WTC11 (cell line): Measurements from ENCODE around the gene SND1. TPM values are rescaled to one million over a fixed set of nuclear protein-coding genes. Genes with fewer than 3 reads are reported as not detected.
A peak's percentile ranks its signal among the peaks of the same experiment; 100 is the strongest.

Source experiments
- ATAC-seq: fragments of 200-7000 bp; cut with Tn5 transposase; 2 replicates; pipeline ENCODE4 v1.10.0; 2021; ENCODE audit warnings: mild to moderate bottlenecking, moderate library complexity
- CTCF ChIA-PET: fragments of 300-600 bp; sonication (Branson Sonifier 250); formaldehyde crosslinking; loops from one replicate; lab custom pipeline; 2021; ENCODE audit warnings: antibody characterized with exemption; lab: Charles Lee
- POLR2A ChIA-PET: fragments of 350-600 bp; sonication (Branson Sonifier 250); formaldehyde crosslinking; loops from one replicate; lab custom pipeline; 2021; ENCODE audit warnings: antibody characterized with exemption; lab: Charles Lee
- DNase-seq: peaks from one replicate; pipeline ENCODE4 v3.0.0; 2021; ENCODE audit warnings: low spot score
- H3K27ac Mint-ChIP-seq: 2 replicates; pipeline ENCODE4 v1.8.0; 2021; ENCODE audit warnings: mixed read lengths
- H3K27me3 Mint-ChIP-seq: 2 replicates; pipeline ENCODE4 v1.8.0; 2021; ENCODE audit warnings: low read depth, mild to moderate bottlenecking, moderate library complexity, mixed read lengths
- H3K36me3 Mint-ChIP-seq: 2 replicates; pipeline ENCODE4 v1.8.0; 2021; ENCODE audit warnings: mixed read lengths
- H3K4me1 Mint-ChIP-seq: 2 replicates; pipeline ENCODE4 v1.8.0; 2022; ENCODE audit warnings: mixed read lengths
- H3K4me3 Mint-ChIP-seq: 2 replicates; pipeline ENCODE4 v1.8.0; 2021; ENCODE audit warnings: mild to moderate bottlenecking, moderate library complexity, mixed read lengths
- H3K9me3 Mint-ChIP-seq: 2 replicates; pipeline ENCODE4 v1.8.0; 2021; ENCODE audit warnings: mixed read lengths
- AFF4 ChIP-seq: sonication (generic); formaldehyde crosslinking; IDR thresholded peaks from 2 replicates; pipeline ENCODE4 v1.8.1; 2023; ENCODE audit warnings: mild to moderate bottlenecking, missing genetic modification reagents, borderline replicate concordance
- ATF1 ChIP-seq: sonication (generic); formaldehyde crosslinking; IDR thresholded peaks from 2 replicates; pipeline ENCODE4 v1.8.1; 2023; ENCODE audit warnings: mild to moderate bottlenecking, moderate library complexity, missing genetic modification reagents
- CBFB ChIP-seq: sonication (generic); formaldehyde crosslinking; IDR thresholded peaks from 2 replicates; pipeline ENCODE4 v1.8.1; 2022; ENCODE audit warnings: mild to moderate bottlenecking, low read depth, missing genetic modification reagents
- CREB1 ChIP-seq: sonication (generic); formaldehyde crosslinking; IDR thresholded peaks from 2 replicates; pipeline ENCODE4 v1.8.0; 2023; ENCODE audit warnings: mild to moderate bottlenecking, missing genetic modification reagents
- GRHL2 ChIP-seq: fragments of 250-450 bp; sonication (Bioruptor Pico); IDR thresholded peaks from 2 replicates; pipeline ENCODE4 v1.8.0; 2022; ENCODE audit warnings: mild to moderate bottlenecking, moderate library complexity; ENCODE audit not compliant: insufficient replicate concordance, severe bottlenecking
- GTF2I ChIP-seq: fragments of 250-450 bp; sonication (Bioruptor Pico); conservative IDR thresholded peaks from 2 replicates; pipeline ENCODE4 v1.4.0; 2021; ENCODE audit warnings: mild to moderate bottlenecking
- JAZF1 ChIP-seq: fragments of 250-450 bp; sonication (Bioruptor Pico); IDR thresholded peaks from 2 replicates; pipeline ENCODE4 v1.9.0; 2021; ENCODE audit warnings: moderate library complexity, mild to moderate bottlenecking, inconsistent platforms
- JUN ChIP-seq: sonication (generic); formaldehyde crosslinking; IDR thresholded peaks from 2 replicates; pipeline ENCODE4 v1.8.0; 2023; ENCODE audit warnings: mild to moderate bottlenecking, missing genetic modification reagents
- MAX ChIP-seq: sonication (generic); formaldehyde crosslinking; IDR thresholded peaks from 2 replicates; pipeline ENCODE4 v1.8.0; 2022; ENCODE audit warnings: mild to moderate bottlenecking, missing genetic modification reagents
- MXD4 ChIP-seq: fragments of 250-450 bp; sonication (Bioruptor Pico); IDR thresholded peaks from 2 replicates; pipeline ENCODE4 v1.8.0; 2021; ENCODE audit warnings: mild to moderate bottlenecking, moderate library complexity, borderline replicate concordance
- MYBL2 ChIP-seq: sonication (generic); formaldehyde crosslinking; IDR thresholded peaks from 2 replicates; pipeline ENCODE4 v1.8.1; 2023; ENCODE audit warnings: mild to moderate bottlenecking, moderate library complexity, missing genetic modification reagents
- NR1H2 ChIP-seq: sonication (generic); formaldehyde crosslinking; IDR thresholded peaks from 2 replicates; pipeline ENCODE4 v1.9.0; 2021; ENCODE audit warnings: mild to moderate bottlenecking, moderate library complexity, missing genetic modification reagents
- NR2C2 ChIP-seq: sonication (generic); formaldehyde crosslinking; IDR thresholded peaks from 2 replicates; pipeline ENCODE4 v1.8.0; 2022; ENCODE audit warnings: mild to moderate bottlenecking, missing genetic modification reagents
- PRRX2 ChIP-seq: fragments of 250-450 bp; sonication (Bioruptor Pico); IDR thresholded peaks from 2 replicates; pipeline ENCODE4 v1.8.0; 2021; ENCODE audit warnings: mild to moderate bottlenecking
- RORB ChIP-seq: fragments of 250-450 bp; sonication (Bioruptor Pico); IDR thresholded peaks from 2 replicates; pipeline ENCODE4 v1.9.0; 2021; ENCODE audit warnings: mild to moderate bottlenecking
- TEAD1 ChIP-seq: sonication (generic); formaldehyde crosslinking; IDR thresholded peaks from 2 replicates; pipeline ENCODE4 v1.8.0; 2022; ENCODE audit warnings: mild to moderate bottlenecking, missing genetic modification reagents
- TEAD4 ChIP-seq: sonication (generic); formaldehyde crosslinking; IDR thresholded peaks from 2 replicates; pipeline ENCODE4 v1.8.0; 2022; ENCODE audit warnings: mild to moderate bottlenecking, missing genetic modification reagents
- TP53 ChIP-seq: sonication (generic); formaldehyde crosslinking; IDR thresholded peaks from 2 replicates; pipeline ENCODE4 v1.8.1; 2023; ENCODE audit warnings: mild to moderate bottlenecking, missing genetic modification reagents
- ZNF263 ChIP-seq: sonication (generic); formaldehyde crosslinking; IDR thresholded peaks from 2 replicates; pipeline ENCODE4 v1.8.1; 2022; ENCODE audit warnings: low read depth, mild to moderate bottlenecking, moderate library complexity, missing genetic modification reagents
- ZNF423 ChIP-seq: fragments of 250-450 bp; sonication (Bioruptor Pico); IDR thresholded peaks from 2 replicates; pipeline ENCODE4 v2.1.2; 2022; ENCODE audit warnings: mild to moderate bottlenecking, moderate library complexity
- ZNF532 ChIP-seq: fragments of 250-450 bp; sonication (Bioruptor Pico); IDR thresholded peaks from 2 replicates; pipeline ENCODE4 v1.9.0; 2021; ENCODE audit warnings: mild to moderate bottlenecking, borderline replicate concordance
- ZNF671 ChIP-seq: fragments of 250-450 bp; sonication (Bioruptor Pico); IDR thresholded peaks from 2 replicates; pipeline ENCODE4 v1.8.0; 2021; ENCODE audit warnings: mild to moderate bottlenecking
- total RNA-seq: library from RNA; stranded (reverse); gene quantifications from 3 replicates; pipeline ENCODE4 v1.2.3, GENCODE V29; 2021
- TF ChIP-seq, protein P1 (sequence below): fragments of 200-600 bp; IDR thresholded peaks from 2 replicates; pipeline ENCODE4 v1.8.0; 2022; ENCODE audit warnings: antibody characterized with exemption
- TF ChIP-seq, protein P2 (sequence below): sonication (generic); formaldehyde crosslinking; IDR thresholded peaks from 2 replicates; pipeline ENCODE4 v1.8.0; 2023; ENCODE audit warnings: missing genetic modification reagents

Gene SND1
- total RNA-seq, 1 experiment from 2014 or later: 261 TPM

GRCh38 chr7:127690806-127691205 lies 38.8 kb downstream of the SND1 start:
- H3K36me3 Mint-ChIP-seq: peaks cover 64% of the 10 kb centered on the region

GRCh38 chr7:127692200-127692599 lies 40.2 kb downstream of the SND1 start:
- Mint-ChIP-seq H3K27me3 (no peaks in the 10 kb centered on the region), H3K4me3 (no peak overlapping the region)
- POLR2A ChIA-PET: no interaction called here
- no peak for ATAC-seq
- TF ChIP-seq TEAD4 (no peak), ATF1 (CRISPR knock-in tag) (no peak), GTF2I (CRISPR knock-in tag) (no peak), JUN (CRISPR knock-in tag) (no peak), TP53 (CRISPR knock-in tag) (no peak), NR2C2 (CRISPR knock-in tag) (no peak), JAZF1 (CRISPR knock-in tag) (no peak), ZNF423 (CRISPR knock-in tag) (no peak)
- TF ChIP-seq, protein P1, sequence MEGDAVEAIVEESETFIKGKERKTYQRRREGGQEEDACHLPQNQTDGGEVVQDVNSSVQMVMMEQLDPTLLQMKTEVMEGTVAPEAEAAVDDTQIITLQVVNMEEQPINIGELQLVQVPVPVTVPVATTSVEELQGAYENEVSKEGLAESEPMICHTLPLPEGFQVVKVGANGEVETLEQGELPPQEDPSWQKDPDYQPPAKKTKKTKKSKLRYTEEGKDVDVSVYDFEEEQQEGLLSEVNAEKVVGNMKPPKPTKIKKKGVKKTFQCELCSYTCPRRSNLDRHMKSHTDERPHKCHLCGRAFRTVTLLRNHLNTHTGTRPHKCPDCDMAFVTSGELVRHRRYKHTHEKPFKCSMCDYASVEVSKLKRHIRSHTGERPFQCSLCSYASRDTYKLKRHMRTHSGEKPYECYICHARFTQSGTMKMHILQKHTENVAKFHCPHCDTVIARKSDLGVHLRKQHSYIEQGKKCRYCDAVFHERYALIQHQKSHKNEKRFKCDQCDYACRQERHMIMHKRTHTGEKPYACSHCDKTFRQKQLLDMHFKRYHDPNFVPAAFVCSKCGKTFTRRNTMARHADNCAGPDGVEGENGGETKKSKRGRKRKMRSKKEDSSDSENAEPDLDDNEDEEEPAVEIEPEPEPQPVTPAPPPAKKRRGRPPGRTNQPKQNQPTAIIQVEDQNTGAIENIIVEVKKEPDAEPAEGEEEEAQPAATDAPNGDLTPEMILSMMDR: no peak
- TF ChIP-seq, all 79 proteins: peak for 0
- DNase-seq: no peak
- Mint-ChIP-seq H3K36me3 (peaks cover 60% of the 10 kb centered on the region), H3K4me1 (peaks cover 30% of the 10 kb centered on the region), H3K27ac (peak overlapping the region; percentile 54; the same call in 1 of the 2 replicates), H3K9me3 (no peaks in the 10 kb centered on the region)
- CTCF ChIA-PET: no interaction called here

More at GRCh38 chr7:127690806-127691205, 38.8 kb downstream of the SND1 start:
- no peaks in the 10 kb centered on the region for H3K27me3 Mint-ChIP-seq
- ChIA-PET POLR2A (no interaction called here), CTCF (no interaction called here)
- no peaks in the 10 kb centered on the region for H3K9me3 Mint-ChIP-seq
- no peak overlapping the region for H3K4me3 Mint-ChIP-seq
- no peak for TF ChIP-seq MAX (CRISPR knock-in tag)
- no peak for TF ChIP-seq ZNF532 (CRISPR knock-in tag)
- ATAC-seq (no peak), DNase-seq (no peak)
- H3K27ac Mint-ChIP-seq: no peak overlapping the region
- H3K4me1 Mint-ChIP-seq: peaks cover 39% of the 10 kb centered on the region

- Mint-ChIP-seq H3K9me3 (no peaks in the 10 kb centered on the region), H3K4me3 (no peak overlapping the region), H3K4me1 (peaks cover 6% of the 10 kb centered on the region; the same call in 1 of the 2 replicates), H3K27me3 (no peaks in the 10 kb centered on the region), H3K27ac (peak overlapping the region; percentile 16; the same call in 1 of the 2 replicates), H3K36me3 (peaks cover 83% of the 10 kb centered on the region)
- ChIA-PET POLR2A (no interaction called here), CTCF (interaction anchor here (2.9 kb wide), 1 partner anchor 93 kb away, joined by 6 read pairs; no protein-coding TSS in a partner anchor)
- ATAC-seq (no peak), DNase-seq (no peak)
- TF ChIP-seq CBFB (CRISPR knock-in tag) (no peak), AFF4 (CRISPR knock-in tag) (no peak), RORB (CRISPR knock-in tag) (no peak), ZNF263 (CRISPR knock-in tag) (no peak), CREB1 (CRISPR knock-in tag) (no peak), PRRX2 (no peak), ZNF671 (CRISPR knock-in tag) (no peak), NR1H2 (CRISPR knock-in tag) (no peak), MYBL2 (CRISPR knock-in tag) (no peak), JAZF1 (CRISPR knock-in tag) (no peak), GRHL2 (CRISPR knock-in tag) (no peak), TEAD1 (CRISPR knock-in tag) (no peak), MXD4 (CRISPR knock-in tag) (no peak), ATF1 (CRISPR knock-in tag) (no peak)
- TF ChIP-seq, protein P2, sequence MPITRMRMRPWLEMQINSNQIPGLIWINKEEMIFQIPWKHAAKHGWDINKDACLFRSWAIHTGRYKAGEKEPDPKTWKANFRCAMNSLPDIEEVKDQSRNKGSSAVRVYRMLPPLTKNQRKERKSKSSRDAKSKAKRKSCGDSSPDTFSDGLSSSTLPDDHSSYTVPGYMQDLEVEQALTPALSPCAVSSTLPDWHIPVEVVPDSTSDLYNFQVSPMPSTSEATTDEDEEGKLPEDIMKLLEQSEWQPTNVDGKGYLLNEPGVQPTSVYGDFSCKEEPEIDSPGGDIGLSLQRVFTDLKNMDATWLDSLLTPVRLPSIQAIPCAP: no peak
Observed at GRCh38 chr7:127699853-127700252, 47.9 kb downstream of the SND1 start.
